B cell (primary cell): ENCODE data around the gene NAV2.

Experiments
- CTCF ChIP-seq: fragments of 200-600 bp; IDR thresholded peaks from one replicate; pipeline ENCODE4 v1.8.0; 2022; ENCODE audit warnings: antibody characterized with exemption, mild to moderate bottlenecking
- EZH2 ChIP-seq: IDR thresholded peaks from 2 replicates; pipeline ENCODE4 v1.6.1; 2012; ENCODE audit warnings: borderline replicate concordance, low read depth, mild to moderate bottlenecking, moderate library complexity, low read length; ENCODE audit not compliant: insufficient read depth, poor library complexity, severe bottlenecking

- no peak for TF ChIP-seq EZH2
- TF ChIP-seq CTCF = no peak
These were observed 63.0 kb downstream of the NAV2 start for GRCh38 chr11:19775622-19776021.
